Measurements from ENCODE around the gene IRGQ.

GRCh38 chr19:43599635-43600295 lies 3.8 kb upstream of the IRGQ start:
- TF ChIP-seq POLR2A (IDR thresholded peaks at IDR 0.05) (no peak), CTCF (IDR thresholded peaks at IDR 0.05) (no peak)
